GM21381 (cell line): ENCODE data around the gene VIL1.

ENCODE experiments used
- ATAC-seq: cut with Tn5 transposase; IDR thresholded peaks from one replicate; pipeline ENCODE4 v1.9.1; 2021; ENCODE audit warnings: mild to moderate bottlenecking, moderate library complexity; ENCODE audit not compliant: unreplicated experiment

Gene VIL1

DNA sequence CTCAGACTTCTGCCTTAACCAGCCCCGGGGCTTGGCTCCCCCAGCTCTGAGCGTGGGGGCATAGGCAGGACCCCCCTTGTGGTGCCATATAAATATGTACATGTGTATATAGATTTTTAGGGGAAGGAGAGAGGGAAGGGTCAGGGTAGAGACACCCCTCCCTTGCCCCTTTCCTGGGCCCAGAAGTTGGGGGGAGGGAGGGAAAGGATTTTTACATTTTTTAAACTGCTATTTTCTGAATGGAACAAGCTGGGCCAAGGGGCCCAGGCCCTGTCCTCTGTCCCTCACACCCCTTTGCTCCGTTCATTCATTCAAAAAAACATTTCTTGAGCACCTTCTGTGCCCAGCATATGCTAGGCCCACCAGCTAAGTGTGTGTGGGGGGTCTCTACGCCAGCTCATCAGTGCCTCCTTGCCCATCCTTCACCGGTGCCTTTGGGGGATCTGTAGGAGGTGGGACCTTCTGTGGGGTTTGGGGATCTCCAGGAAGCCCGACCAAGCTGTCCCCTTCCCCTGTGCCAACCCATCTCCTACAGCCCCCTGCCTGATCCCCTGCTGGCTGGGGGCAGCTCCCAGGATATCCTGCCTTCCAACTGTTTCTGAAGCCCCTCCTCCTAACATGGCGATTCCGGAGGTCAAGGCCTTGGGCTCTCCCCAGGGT is 13.7 kb upstream of the VIL1 start:
- no peak for ATAC-seq

DNA sequence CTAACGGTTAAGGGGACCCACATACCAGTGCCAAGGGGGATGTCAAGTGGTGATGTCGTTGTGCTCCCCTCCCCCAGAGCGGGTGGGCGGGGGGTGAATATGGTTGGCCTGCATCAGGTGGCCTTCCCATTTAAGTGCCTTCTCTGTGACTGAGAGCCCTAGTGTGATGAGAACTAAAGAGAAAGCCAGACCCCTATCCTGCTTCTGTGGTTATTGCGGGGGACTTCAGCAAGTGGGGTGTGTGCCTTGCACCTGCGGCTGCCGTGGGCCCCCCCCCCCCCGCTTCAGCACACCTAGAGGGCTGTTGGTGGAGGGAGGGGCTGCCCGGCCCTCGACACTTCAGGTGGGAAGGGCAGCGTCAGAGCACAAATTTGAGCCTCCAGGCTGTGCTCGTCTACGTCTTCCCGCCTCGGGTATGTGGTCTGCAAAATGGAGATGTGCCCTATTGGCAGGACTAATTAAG is 13.1 kb upstream of the VIL1 start:
- ATAC-seq = no peak

DNA sequence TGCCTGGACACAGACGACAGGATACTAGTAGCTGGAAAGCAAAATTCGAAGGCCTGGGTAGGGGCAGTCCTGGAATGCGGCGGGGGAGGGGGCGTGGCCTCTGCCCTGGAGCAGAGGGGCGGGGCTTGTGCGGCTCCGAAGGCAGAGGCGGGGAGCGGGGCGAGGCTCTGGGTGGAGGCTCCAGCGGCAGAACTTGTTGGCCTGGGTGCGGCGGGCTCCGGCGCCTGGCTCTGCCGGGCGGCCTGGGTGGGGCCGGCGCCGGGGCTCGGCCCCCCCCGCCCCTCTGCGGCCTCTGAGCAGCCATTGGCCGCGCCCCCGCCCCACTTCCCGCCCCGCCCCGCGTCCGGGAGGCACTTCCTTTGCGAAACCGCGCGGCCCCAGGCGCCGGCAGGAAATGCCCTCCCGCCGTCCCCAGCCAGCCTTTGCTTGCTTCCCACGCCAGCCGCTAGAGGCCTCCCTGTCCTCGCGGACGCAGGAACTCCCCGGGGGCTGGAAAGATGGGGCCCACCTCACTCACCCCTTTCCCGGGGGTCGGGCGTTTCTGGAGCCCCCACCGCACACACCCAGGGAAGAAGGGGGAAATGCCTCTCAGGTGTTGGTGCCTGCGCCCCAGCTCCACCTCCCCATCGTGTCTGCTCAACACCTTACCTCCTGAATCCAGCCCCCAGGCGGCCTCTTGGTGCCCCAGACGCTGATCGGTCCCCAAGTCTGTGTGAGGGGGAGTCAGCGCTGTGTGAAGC is 12.5 kb upstream of the VIL1 start:
- ATAC-seq = peak; percentile 83

DNA sequence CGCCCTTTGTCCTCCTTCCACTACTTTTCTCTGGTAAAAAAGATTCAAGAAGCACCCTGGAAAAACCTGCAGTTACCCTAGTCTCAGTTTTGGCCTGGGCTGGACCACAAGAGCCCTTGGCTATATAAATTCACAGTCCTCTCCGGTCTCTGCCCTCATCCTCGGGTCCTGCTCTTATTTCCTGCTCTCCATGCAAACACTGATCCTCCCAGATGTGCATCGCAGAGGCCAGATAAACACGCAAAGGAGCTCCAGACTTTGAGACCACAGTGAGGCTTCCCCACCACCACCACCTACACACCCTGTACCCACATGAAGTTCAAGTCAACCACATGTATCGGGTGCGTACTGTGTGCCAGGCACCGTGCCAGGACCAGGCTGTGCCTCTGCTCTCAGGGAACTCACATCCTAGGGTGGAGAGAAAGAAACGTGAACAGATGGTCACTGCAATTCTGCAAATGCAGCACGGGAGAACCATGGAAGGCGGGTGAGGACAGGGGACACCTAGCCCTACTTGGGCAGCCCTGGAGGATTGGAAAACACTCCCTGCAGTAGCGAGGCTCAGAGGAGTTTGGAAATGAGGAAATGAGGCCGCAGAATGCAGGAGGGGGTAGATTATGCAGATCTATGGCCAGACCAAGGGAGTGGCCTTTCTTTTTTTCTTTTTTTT is 11.8 kb upstream of the VIL1 start:
- no peak for ATAC-seq

DNA sequence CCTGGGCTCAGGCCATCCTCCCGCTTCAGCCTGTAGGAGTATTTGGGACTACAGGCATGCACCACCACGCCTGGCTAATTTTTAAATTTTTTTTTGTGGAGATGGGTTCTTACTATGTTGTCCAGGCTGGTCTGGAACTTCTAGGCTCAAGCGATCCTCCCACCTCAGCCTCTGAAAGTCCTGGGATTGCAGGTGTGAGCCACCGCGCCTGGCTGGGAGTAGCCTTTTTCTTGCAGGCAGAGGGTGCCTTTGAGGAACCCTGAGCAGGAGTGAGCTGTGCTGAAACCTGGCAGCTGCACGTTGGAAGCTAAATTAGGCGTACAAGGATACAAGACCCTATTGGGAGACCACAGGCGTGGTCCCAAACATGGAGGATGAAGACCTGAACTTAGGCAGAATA is 11.2 kb upstream of the VIL1 start:
- ATAC-seq = no peak

DNA sequence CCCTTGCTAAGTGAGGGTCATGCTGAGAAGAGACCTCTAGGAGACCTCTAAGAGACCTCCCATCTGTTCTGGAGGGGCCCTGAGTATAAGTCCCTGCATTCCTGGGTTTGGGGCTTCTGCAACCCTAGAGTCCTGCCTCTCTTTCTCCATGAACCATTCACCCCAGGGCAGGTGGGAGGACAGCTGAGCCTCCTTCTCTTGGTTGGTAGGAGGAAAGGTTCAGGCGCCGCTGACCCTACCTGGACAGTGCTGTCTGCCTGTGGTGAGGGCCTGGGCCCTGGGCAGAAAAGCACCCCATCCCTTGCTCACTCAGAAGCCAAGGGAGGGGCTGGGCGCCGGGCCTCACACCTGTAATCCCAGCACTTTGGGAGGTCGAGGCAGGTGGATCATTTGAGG is 604 bp upstream of the VIL1 start:
- ATAC-seq = no peak

DNA sequence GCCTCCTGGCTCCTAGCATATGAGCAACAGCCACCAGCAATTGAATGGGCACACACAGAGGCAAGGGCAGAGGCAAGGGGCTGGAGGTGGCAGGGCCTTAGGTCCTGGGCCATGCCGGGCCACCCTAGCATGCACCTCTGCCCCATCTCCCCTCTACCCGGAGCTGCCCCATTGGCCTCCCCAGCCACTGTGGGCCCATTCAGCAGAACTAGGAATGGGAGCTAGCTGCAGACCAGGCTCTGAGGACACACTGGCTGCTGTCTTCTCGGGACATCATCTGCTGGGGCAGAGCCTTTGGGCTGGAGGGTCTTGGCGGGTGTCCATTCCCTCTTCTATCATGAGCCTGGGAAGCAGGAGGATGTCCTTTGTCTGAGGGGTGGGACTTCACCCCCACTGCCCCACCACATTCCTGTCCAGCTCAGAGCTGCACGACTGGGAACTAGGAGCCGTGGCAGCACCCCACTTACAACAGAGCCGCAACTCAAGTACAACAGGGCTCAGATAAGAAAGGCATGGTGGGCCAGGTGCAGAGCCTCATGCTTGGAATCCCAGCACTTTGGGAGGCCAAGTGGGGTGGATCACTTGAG is 800 bp downstream of the VIL1 start:
- ATAC-seq = no peak

DNA sequence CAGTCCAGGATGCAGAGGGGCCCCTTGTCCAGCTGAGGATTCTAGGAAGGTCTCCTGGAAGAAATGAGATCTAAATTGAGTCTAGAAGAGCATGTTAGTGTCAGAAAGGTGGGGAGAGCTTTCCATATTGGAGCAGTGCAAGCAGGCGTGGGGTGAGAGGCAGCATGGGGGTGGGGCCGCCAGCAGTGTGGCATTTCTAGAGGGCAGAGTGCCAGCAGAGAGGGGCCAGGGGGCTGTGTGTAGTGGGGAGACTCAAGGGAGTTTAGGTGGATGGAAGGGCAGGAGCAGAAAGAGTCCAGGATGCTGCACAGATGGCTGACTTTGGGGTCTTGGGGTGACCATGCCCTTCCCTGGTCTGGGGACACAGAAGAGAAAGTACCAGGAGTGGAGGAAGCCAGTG is 2.1 kb downstream of the VIL1 start:
- ATAC-seq = no peak

DNA sequence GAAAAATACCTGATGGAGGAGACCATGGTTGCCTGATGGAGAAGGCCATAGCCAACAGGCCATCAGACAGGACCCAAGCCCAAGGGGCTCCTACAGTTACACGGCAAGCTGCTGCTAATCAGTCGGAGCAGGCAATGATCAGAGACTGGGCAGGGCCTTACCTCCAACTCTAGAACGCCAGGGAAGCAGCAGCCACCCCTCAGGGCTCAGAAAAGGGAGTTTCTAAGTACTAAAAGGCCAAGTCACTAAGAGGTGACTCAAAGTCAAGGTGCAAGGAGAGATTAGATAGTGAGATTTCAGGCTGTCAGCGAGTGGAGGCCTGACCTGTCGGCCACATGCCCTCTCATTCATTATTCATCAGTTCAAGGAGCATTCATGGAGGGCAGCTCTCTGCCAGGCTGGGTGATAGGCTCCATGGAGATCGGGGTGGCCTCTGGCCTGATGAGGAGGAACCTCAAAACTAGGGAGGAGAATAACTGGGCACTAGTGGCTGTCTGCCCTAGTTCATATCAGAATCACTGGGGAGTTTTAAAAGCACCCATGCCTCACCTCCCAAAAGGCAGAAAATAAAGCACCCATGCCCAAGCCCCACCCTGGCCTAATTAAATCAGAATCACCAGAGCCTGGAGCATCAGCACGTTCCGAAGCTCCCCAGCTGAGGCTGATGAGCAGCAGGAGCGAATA is 3.6 kb downstream of the VIL1 start:
- no peak for ATAC-seq

DNA sequence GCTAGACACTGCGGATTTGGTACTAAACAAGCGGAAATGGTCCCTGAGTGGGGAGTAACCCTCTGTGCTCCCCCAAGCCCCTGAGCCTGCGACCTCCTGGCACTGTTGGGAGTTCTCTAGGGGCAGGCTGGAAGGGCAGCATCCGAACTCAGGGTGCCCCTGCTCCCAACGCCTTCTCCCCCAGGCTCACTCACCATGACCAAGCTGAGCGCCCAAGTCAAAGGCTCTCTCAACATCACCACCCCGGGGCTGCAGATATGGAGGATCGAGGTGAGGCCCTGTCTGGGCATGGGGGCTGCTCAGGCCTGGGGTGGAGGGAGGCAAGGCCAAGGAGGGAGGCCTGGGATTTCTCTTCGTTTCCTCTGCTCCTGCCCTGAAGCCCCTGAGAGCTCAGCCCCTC is 4.7 kb downstream of the VIL1 start:
- ATAC-seq = no peak

DNA sequence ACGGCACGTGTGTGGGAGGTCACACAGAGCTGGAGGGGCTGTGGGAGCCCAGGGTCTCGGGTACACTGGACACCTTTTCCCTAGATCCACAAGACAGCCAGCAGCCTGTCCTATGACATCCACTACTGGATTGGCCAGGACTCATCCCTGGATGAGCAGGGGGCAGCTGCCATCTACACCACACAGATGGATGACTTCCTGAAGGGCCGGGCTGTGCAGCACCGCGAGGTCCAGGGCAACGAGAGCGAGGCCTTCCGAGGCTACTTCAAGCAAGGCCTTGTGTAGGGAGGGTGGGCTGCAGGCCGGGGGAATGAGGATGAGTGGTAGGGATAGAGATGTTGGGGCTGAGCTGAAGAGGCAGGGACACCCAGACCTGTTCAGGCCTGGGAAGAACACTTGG is 6.6 kb downstream of the VIL1 start:
- ATAC-seq = no peak

DNA sequence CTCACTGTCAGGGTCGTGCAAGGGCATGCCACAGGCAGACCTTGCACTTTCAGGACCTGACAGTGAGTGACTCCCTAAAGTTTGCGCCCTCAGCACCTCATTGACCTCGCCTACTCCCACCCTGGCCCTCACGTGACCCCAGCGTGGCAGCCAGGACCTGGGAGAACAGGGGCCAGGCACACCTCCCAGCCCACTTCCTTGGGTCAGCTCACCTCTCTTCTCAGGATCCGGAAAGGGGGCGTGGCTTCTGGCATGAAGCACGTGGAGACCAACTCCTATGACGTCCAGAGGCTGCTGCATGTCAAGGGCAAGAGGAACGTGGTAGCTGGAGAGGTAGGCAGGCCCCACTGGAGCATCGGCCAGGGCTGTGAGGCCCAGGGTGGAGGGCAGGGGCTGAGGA is 8.8 kb downstream of the VIL1 start:
- ATAC-seq = no peak

DNA sequence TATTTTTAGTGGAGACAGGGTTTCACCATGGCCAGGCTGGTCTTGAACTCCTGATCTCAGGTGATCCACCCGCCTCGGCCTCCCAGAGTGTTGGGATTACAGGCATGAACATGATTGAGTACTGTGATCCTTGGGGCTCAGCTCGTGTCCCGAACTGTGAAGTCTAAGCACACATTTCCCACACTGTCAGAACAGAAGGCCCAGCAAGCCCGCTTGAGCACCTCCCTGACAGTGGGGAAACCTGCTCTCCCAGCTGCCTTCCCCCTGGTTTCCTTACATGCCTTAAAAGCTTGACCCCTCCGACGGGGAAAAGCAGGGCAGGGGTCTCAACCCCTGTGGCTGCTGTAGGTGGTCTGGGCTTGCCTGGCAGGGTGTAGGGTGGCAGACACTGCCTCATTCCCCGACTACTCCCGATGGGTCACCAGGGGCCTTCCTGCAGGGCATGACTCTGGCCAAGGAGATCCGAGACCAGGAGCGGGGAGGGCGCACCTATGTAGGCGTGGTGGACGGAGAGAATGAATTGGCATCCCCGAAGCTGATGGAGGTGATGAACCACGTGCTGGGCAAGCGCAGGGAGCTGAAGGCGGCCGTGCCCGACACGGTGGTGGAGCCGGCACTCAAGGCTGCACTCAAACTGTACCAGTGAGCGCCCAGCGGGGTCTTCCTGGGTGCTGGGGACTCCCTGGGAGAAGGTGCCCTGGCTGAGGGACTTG is 10.1 kb downstream of the VIL1 start:
- no peak for ATAC-seq

DNA sequence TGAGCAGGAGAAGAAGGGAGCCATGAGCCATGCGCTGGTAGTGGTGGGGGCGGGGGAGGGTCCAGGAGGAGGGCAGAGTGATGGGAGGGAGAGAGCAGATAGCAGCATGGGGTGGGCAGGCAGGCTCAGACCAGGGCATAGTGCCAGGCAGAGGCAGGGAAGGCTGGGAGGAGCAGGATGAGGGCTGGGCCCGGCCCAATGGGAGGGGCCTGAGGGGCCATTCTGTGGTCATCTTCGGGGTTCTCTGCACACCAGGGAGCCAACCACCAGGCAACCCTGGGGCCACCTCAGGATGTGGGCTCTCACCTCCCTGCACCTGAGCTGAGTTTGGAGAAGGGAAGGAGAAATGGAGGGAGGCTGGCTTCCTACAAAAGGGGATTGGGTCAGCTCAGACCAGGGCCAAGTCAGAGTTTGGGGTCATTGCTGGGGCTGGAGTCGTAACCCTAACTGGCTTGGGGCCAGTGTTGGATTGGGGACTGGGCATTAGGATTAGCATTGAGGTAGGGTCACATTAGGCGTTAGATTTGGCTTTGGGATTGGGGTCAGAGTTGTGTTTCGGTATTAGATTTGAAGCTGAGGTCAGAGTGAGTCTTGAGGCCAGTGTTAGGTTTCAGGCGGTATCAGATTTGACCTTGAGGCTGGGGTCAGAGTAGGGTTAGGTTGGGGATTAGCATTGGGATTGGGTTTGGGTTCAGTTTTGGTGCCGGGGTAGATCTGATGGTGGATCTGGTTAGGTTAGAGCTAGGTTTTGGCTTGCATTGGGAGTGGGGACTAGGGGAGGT is 11.2 kb downstream of the VIL1 start:
- no peak for ATAC-seq

DNA sequence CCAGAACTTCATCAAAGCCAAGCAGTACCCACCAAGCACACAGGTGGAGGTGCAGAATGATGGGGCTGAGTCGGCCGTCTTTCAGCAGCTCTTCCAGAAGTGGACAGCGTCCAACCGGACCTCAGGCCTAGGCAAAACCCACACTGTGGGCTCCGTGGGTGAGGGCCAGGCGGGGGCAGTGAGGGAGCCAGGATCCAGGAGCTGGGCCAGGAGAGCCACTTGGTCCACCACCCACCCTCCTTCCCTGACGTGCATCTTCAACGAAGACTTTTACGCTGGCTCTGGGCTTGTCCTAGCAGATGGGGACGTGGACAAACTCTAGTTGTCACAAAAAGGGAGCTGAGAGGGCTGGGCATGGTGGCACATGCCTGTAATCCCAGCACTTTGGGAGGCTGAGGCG is 11.8 kb downstream of the VIL1 start:
- no peak for ATAC-seq

DNA sequence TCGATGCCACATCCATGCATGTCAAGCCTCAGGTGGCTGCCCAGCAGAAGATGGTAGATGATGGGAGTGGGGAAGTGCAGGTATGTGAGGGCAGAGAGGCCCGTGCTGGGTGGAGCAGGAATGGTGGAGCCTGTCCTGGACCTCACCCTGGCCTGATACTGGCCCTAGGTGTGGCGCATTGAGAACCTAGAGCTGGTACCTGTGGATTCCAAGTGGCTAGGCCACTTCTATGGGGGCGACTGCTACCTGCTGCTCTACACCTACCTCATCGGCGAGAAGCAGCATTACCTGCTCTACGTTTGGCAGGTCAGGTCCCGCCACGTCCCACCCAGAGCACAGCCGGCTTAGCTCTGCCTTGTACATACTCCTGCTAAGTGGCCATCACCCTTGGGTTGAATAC is 13.0 kb downstream of the VIL1 start:
- no peak for ATAC-seq

DNA sequence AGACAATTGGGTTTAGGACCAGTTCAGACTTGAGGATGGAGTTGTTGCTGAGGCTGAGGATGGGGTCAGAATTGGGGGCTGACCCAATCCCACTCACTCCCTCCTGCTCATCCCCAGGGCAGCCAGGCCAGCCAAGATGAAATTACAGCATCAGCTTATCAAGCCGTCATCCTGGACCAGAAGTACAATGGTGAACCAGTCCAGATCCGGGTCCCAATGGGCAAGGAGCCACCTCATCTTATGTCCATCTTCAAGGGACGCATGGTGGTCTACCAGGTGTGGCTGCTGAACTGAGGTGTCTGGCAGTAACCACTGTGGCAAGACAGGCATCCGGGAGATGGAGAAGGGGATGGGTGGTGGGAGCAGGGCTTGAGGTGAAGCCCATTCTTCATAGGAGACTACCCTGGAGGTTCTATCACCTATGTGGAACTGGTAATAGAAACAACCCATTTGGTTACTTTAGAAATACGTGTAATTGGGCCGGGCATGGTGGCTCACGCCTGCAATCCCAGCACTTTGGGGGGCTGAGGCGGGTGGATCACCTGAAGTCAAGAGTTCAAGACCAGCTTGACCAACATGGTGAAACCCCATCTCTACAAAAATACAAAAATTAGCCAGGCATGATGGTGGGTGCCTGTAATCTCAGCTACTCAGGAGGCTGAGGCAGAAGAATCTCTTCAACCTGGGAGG is 13.9 kb downstream of the VIL1 start:
- ATAC-seq = no peak

DNA sequence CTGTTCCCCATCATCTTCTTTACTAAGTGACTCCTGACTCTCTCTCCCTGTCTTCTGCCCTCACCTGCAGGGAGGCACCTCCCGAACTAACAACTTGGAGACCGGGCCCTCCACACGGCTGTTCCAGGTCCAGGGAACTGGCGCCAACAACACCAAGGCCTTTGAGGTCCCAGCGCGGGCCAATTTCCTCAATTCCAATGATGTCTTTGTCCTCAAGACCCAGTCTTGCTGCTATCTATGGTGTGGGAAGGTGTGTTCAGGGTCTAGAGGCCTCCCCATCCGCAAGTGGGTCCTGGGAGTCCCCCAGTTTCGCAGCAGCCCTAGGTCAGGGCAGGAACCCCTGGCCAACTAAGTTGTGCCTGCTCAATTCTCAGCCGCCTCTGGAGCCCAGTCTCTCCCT is 15.5 kb downstream of the VIL1 start:
- no peak for ATAC-seq
